K562 (cell line): ENCODE results near the gene TNPO2. TPM values are rescaled to one million over a fixed set of nuclear protein-coding genes. Genes with fewer than 3 reads are reported as not detected.

Experiments used
- ATAC-seq: fragments of 200-7000 bp; cut with Tn5 transposase; 3 replicates; pipeline ENCODE4 v1.9.1; 2020; ENCODE audit warnings: moderate library complexity
- BruUV-seq: library from RNA; stranded (reverse); fragments of 400-500 nt; replicated peaks from 2 replicates; lab custom pipeline; 2021; lab: Mats Ljungman, UMichigan
- CTCF ChIA-PET: fragments of 300-600 bp; formaldehyde crosslinking; extraction: SDS; loops from one replicate; lab custom pipeline; 2021; ENCODE audit warnings: low intra/inter-chr PET ratio; lab: Yijun Ruan, JAX
- POLR2A ChIA-PET: fragments of 300-600, 350-650 bp; sonication (Branson Sonifier 250); formaldehyde crosslinking; extraction: SDS; loops from one replicate; lab custom pipeline; 2021; ENCODE audit warnings: antibody characterized with exemption, inconsistent platforms; lab: Yijun Ruan, JAX
- DNase-seq, 4 experiments: peaks; one replicate each; pipeline versions ENCODE4 v3.0.0 to v3.0.0-alpha.2; 2011 to 2018; ENCODE audit warnings: low spot score in 3 of 4, mixed read lengths in 3 of 4; ENCODE audit errors: extremely low read depth in 1 of 4
- FAIRE-seq: peaks from 2 replicates; lab custom pipeline; 2011; peaks lifted over from hg19 to GRCh38; lab: Jason Lieb, UNC
- H2AFZ ChIP-seq: 2 replicates; pipeline ENCODE4 v1.6.0; 2011; ENCODE audit warnings: low read depth, low read length, control low read depth, inconsistent platforms
- H3K27ac ChIP-seq: fragments of 200-600 bp; 3 replicates; pipeline ENCODE4 v1.8.0; 2011; ENCODE audit warnings: low read depth, mild to moderate bottlenecking, control low read depth, inconsistent platforms, low read length, moderate library complexity, mixed read lengths; ENCODE audit errors: extremely low read depth
- H3K27me3 ChIP-seq, 2 experiments: fragments of 300-600 bp in 1 of 2; 2 replicates in 1 of 2; 3 replicates in 1 of 2; pipeline versions ENCODE4 v1.6.0 to v1.8.0; 2011; ENCODE audit warnings: inconsistent platforms in 2 of 2, low read length in 2 of 2, mild to moderate bottlenecking in 1 of 2, mixed read lengths in 1 of 2, moderate library complexity in 1 of 2; ENCODE audit not compliant: control insufficient read depth in 2 of 2, insufficient read depth in 2 of 2
- H3K36me3 ChIP-seq: fragments of 300-600 bp; 3 replicates; pipeline ENCODE4 v1.8.0; 2011; ENCODE audit warnings: mild to moderate bottlenecking, low read length, inconsistent platforms; ENCODE audit not compliant: control insufficient read depth, insufficient read depth
- H3K4me1 ChIP-seq, 2 experiments: fragments of 200-600 bp in 1 of 2; replicated peaks in 1 of 2; 2 replicates in 1 of 2; 3 replicates in 1 of 2; pipeline versions ENCODE4 v1.5.1 to v1.8.0; 2011; ENCODE audit warnings: inconsistent platforms in 2 of 2, low read length in 2 of 2, mild to moderate bottlenecking in 1 of 2, mixed read lengths in 1 of 2, moderate library complexity in 1 of 2; ENCODE audit not compliant: control insufficient read depth in 2 of 2, insufficient read depth in 2 of 2
- H3K4me2 ChIP-seq: 2 replicates; pipeline ENCODE4 v1.6.1; 2011; ENCODE audit warnings: low read length, control low read depth, inconsistent platforms, mixed read lengths; ENCODE audit not compliant: insufficient read depth
- H3K4me3 ChIP-seq: fragments of 200-600 bp; sonication (generic), shearing (Covaris generic); 2 replicates; pipeline ENCODE4 v1.5.1; 2016; ENCODE audit warnings: control low read depth, inconsistent platforms
- H3K79me2 ChIP-seq: fragments of 200-600 bp; 3 replicates; pipeline ENCODE4 v1.8.0; 2011; ENCODE audit warnings: low read length, inconsistent platforms; ENCODE audit not compliant: control insufficient read depth, insufficient read depth
- H3K9ac ChIP-seq, 2 experiments: 2 replicates each; pipeline versions ENCODE4 v1.6.0 to v1.6.1; 2011; ENCODE audit warnings: low read depth in 2 of 2, low read length in 2 of 2, control low read depth in 1 of 2, inconsistent platforms in 1 of 2, mild to moderate bottlenecking in 1 of 2, mixed read lengths in 1 of 2; ENCODE audit not compliant: insufficient read depth in 1 of 2
- H3K9me1 ChIP-seq: one replicate; pipeline ENCODE4 v1.6.0; 2011; ENCODE audit warnings: inconsistent platforms, mild to moderate bottlenecking, low read length, moderate library complexity; ENCODE audit not compliant: control insufficient read depth, insufficient read depth
- H3K9me3 ChIP-seq: replicated peaks from 2 replicates; pipeline ENCODE4 v1.5.1; 2011; ENCODE audit warnings: low read depth, low read length, inconsistent platforms; ENCODE audit not compliant: control insufficient read depth, insufficient read depth
- H4K20me1 ChIP-seq: replicated peaks from 2 replicates; pipeline ENCODE4 v1.6.1; 2011; ENCODE audit warnings: low read length, inconsistent platforms, mixed read lengths; ENCODE audit not compliant: control insufficient read depth, insufficient read depth
- EP300 ChIP-seq: IDR thresholded peaks from 2 replicates; pipeline ENCODE4 v1.6.1; 2012; ENCODE audit warnings: low read length, improper control_type of control experiment
- ESRRA ChIP-seq: fragments of 450-650 bp; IDR thresholded peaks from 2 replicates; pipeline ENCODE4 v1.6.1; 2014; ENCODE audit warnings: low read depth, mild to moderate bottlenecking, moderate library complexity, borderline replicate concordance
- FOXK1 ChIP-seq: sonication (generic); formaldehyde crosslinking; IDR thresholded peaks from 2 replicates; pipeline ENCODE4 v1.8.0; 2022; ENCODE audit warnings: missing genetic modification reagents, mild to moderate bottlenecking, borderline replicate concordance
- SPI1 ChIP-seq: IDR thresholded peaks from 2 replicates; pipeline ENCODE4 v1.6.1; 2011; ENCODE audit warnings: low read depth, low read length, control low read depth, borderline replicate concordance
- ZNF778 ChIP-seq: fragments of 450-650 bp; formaldehyde crosslinking; IDR thresholded peaks from 2 replicates; pipeline ENCODE4 v1.4.0; 2020; ENCODE audit warnings: mild to moderate bottlenecking, moderate library complexity
- WGBS: fragments of 100-300 bp; shearing (Covaris generic); methylation state at CpG from one replicate; pipeline ENCODE4 v1.1.6; 2016; ENCODE audit warnings: low coverage, mixed read lengths; ENCODE audit not compliant: insufficient coverage; ENCODE audit errors: missing lambda C conversion rate; 5-methylcytosine and 5-hydroxymethylcytosine counted together
- in situ Hi-C: fragments of 300-500 bp; cut with MboI; formaldehyde crosslinking; loops from 4 replicates; pipeline ENCODE4 v1.15.0; 2018; ENCODE audit warnings: inconsistent platforms, mixed read lengths
- intact Hi-C: fragments of 100-400 bp; cut with micrococcal nuclease; formaldehyde crosslinking; loops from 2 replicates; pipeline ENCODE4 v1.14.2; 2022
- polyA plus RNA-seq, 8 experiments: library from polyadenylated mRNA; depleted of rRNA in 4 of 8; stranded (reverse) in 5 of 8; unstranded in 3 of 8; fragments of >200 nt; fragmentation: Nextera tagmentation in 2 of 8; fragmentation: Illumina TruSeq in 1 of 8; extraction: Ambion mirVana in 2 of 8; extraction: Trizol in 1 of 8; gene quantifications; 2 replicates each; pipeline versions ENCODE4 v1.2.1 to v1.2.3, GENCODE V29; 2011 to 2014; ENCODE audit warnings: inconsistent platforms in 1 of 8, missing spikeins in 1 of 8
- total RNA-seq, 7 experiments: library from RNA; depleted of rRNA in 6 of 7; stranded (reverse); fragments of >200 nt in 6 of 7; fragmentation: Illumina TruSeq in 2 of 7; extraction: Trizol in 2 of 7; gene quantifications; 2 replicates each; pipeline versions ENCODE4 v1.2.1 to v1.2.3, GENCODE V29; 2011 to 2021; ENCODE audit warnings: low replicate concordance in 1 of 7

The TNPO2 gene
- total and polyA plus RNA-seq, 9 of the 15 experiments (the other 6 are each of a cell fraction or from before 2014, with no cell fraction given): 6.0 to 126 (median 53.8) TPM

DNA sequence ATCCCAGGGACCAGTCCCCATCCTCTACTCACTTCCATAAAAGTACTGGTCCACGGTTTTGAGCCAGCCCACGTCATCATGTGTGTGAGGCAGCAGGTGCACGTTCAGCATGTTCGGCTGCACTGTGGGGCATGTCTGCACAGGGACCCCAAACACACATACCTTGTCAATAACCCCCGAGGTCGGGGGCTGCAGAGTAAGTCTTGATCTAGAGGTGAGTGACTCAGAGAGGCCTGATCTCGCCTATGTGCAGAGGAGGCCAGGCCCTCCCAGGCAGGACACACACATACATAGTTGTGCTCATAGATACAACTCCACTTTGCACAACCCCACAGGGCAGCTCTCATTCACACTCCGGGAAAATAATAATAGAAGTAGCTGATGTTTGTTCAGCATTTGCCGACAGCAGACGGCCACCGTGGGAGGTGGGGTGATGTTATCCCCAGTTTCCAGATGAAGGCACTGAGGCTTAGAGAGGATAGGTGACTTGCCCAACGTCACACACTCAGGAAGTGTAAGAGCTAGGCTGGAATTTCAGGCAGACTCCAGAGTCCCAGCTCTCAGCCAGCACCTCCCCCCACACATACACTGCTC, 58.0 kb downstream of the TNPO2 start:
- WGBS: 32% methylated on average over 12 of the region's 12 CpGs
- Histone ChIP-seq H3K27me3 (no peaks in the 10 kb centered on the region), H3K4me3 (peak overlapping the region; percentile 75), H3K79me2 (peaks cover 33% of the 10 kb centered on the region), H4K20me1 (peaks cover 5% of the 10 kb centered on the region; the same call in 1 of the 2 replicates), H3K9ac (peak overlapping the region; percentile 70 to 89), H3K36me3 (peaks cover 33% of the 10 kb centered on the region; the same call in 2 of the 3 replicates), H3K27ac (peak overlapping the region; percentile 62; the same call in 2 of the 3 replicates)
- CTCF ChIA-PET: no interaction called here
- no TSS peak for BruUV-seq
- FAIRE-seq: no peak
- TF ChIP-seq EP300 (no peak), FOXK1 (CRISPR knock-in tag) (0 out of 2 replicates have a peak, but pooled peaks have one; percentile 45), ZNF778 (CRISPR knock-in tag) (no peak)
- TF ChIP-seq, all 486 proteins: peak for 1
- H3K4me2 ChIP-seq: peak overlapping the region; percentile 99
- H3K4me1 ChIP-seq: peaks cover 18 to 51% of the 10 kb centered on the region in 2 experiments; a peak in 4 of 5 replicates
- in situ Hi-C loops: no loop called here
- no peak for ATAC-seq
- peak overlapping the region; percentile 95 for H2AFZ ChIP-seq
- POLR2A ChIA-PET: interaction anchor here (0.6 to 1.1 kb wide), 10 partner anchors 9 to 597 kb away, joined by 3 to 6 read pairs (median 4); partner anchors contain the start of genes ZNF490 and ZNF791
- DNase-seq: no peak
- no peaks in the 10 kb centered on the region for H3K9me1 ChIP-seq
- intact Hi-C loops: no loop called here
- no peaks in the 10 kb centered on the region for H3K9me3 ChIP-seq

DNA sequence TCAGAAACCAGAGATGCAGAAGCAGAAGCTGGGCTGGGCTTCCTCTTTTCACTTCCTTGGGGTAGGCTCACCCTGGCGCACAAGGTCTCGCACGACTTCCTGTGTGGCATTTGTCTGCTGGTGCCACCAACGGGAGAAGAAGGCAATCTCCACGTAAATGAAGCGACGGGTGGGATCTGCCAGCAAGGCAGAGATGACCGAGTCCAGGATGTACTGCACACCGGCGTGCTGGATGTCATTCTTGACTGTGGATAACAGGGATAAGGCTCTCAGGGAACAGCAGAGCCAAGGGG, 58.5 kb downstream of the TNPO2 start:
- H4K20me1 ChIP-seq: peaks cover 5% of the 10 kb centered on the region; the same call in 1 of the 2 replicates
- peaks cover 13 to 46% of the 10 kb centered on the region in 2 experiments; a peak in 4 of 5 replicates for H3K4me1 ChIP-seq
- no peaks in the 10 kb centered on the region for H3K9me1 ChIP-seq
- H3K27ac ChIP-seq: no peak overlapping the region
- BruUV-seq: no TSS peak
- no peak overlapping the region for H2AFZ ChIP-seq
- peaks cover 29% of the 10 kb centered on the region; the same call in 2 of the 3 replicates for H3K36me3 ChIP-seq
- ChIA-PET CTCF (no interaction called here), POLR2A (no interaction called here)
- no peaks in the 10 kb centered on the region for H3K9me3 ChIP-seq
- H3K4me2 ChIP-seq: no peak overlapping the region
- no peak overlapping the region for H3K4me3 ChIP-seq
- in situ Hi-C loops (no loop called here), intact Hi-C loops (no loop called here)
- TF ChIP-seq SPI1: 0 out of 2 replicates have a peak, but pooled peaks have one; percentile 33
- no peak for TF ChIP-seq ESRRA
- H3K9ac ChIP-seq: no peak overlapping the region; a peak in 1 of 4 replicates
- H3K79me2 ChIP-seq: peaks cover 28% of the 10 kb centered on the region
- ATAC-seq (no peak), DNase-seq (no peak), FAIRE-seq (no peak)
- WGBS: 91% methylated on average over 10 of the region's 10 CpGs
- no peaks in the 10 kb centered on the region for H3K27me3 ChIP-seq
